Measurements from ENCODE around the gene EBI3. TPM values are rescaled to one million over a fixed set of nuclear protein-coding genes. Genes with fewer than 3 reads are reported as not detected.
"Not testable (repeated sequence)": the region's sequence is repeated elsewhere in the genome, so short reads cannot be mapped to it uniquely, and the experiment has no call there.

The EBI3 gene
- total RNA-seq, 1 experiment from 2014 or later = 1.5 TPM

DNA sequence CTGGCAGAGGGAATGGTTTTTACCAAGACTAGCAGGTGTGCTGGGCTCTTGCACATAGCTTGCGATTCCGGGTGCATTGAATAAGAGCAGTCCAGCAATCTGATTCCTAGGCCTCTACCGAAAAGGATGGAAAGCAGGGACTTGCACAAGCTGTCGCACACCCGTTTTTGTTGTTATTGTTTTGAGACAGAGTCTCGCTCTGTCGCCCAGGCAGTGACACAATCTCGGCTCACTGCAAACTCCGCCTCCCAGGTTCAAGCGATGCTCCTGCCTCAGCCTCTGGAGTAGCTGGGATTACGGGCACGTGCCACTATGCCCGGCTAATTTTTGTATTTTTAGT lies 5.5 kb downstream of the EBI3 start:
- BruUV-seq (replicated peaks) = no TSS peak
- no peak overlapping the region for H3K4me3 ChIP-seq (ENCODE audit: low read depth, low read length, poor library complexity, severe bottlenecking)
- H3K9me3 ChIP-seq (ENCODE audit: low read depth, low read length, poor library complexity, severe bottlenecking) = no peaks in the 10 kb centered on the region
- TF ChIP-seq CTCF (conservative IDR thresholded peaks at IDR 0.05; ENCODE audit: low read depth, low read length) = no peak
- TF ChIP-seq EZH2 (IDR thresholded peaks at IDR 0.05; ENCODE audit: borderline replicate concordance, low read depth, low read length, poor library complexity, severe bottlenecking) = no peak
- H3K27me3 ChIP-seq (replicated peaks; ENCODE audit: insufficient read depth, low read depth, low read length, poor library complexity) = no peaks in the 10 kb centered on the region
- intact Hi-C loops (cut with micrococcal nuclease; ENCODE audit: unreplicated experiment) = no loop called here
- CTCF ChIA-PET = interaction anchor here (0.6 kb wide), 1 partner anchor 16 kb away, joined by 18 read pairs; no protein-coding TSS in a partner anchor
- no peaks in the 10 kb centered on the region for H3K36me3 ChIP-seq (ENCODE audit: insufficient read depth, low read length, poor library complexity, severe bottlenecking)
- no peak overlapping the region for H3K27ac ChIP-seq (ENCODE audit: low read depth, low read length, poor library complexity, severe bottlenecking)
- POLR2A ChIA-PET (ENCODE audit: low non-redundant PET) = no interaction called here
- DNase-seq (ENCODE audit: low spot score) = no peak
- no peaks in the 10 kb centered on the region for H3K4me1 ChIP-seq (ENCODE audit: insufficient read depth, low read length, poor library complexity, severe bottlenecking)

- CTCF ChIA-PET; H3K9me3 ChIP-seq (ENCODE audit: low read depth, low read length, poor library complexity, severe bottlenecking); H3K4me1 ChIP-seq (ENCODE audit: insufficient read depth, low read length, poor library complexity, severe bottlenecking); intact Hi-C loops (cut with micrococcal nuclease; ENCODE audit: unreplicated experiment); H3K4me3 ChIP-seq (ENCODE audit: low read depth, low read length, poor library complexity, severe bottlenecking); H3K27ac ChIP-seq (ENCODE audit: low read depth, low read length, poor library complexity, severe bottlenecking); POLR2A ChIA-PET (ENCODE audit: low non-redundant PET); H3K36me3 ChIP-seq (ENCODE audit: insufficient read depth, low read length, poor library complexity, severe bottlenecking); BruUV-seq (replicated peaks); H3K27me3 ChIP-seq (replicated peaks; ENCODE audit: insufficient read depth, low read depth, low read length, poor library complexity); DNase-seq (ENCODE audit: low spot score): not testable (repeated sequence)
These were observed 8.2 kb downstream of the EBI3 start for GRCh38 chr19:4237510-4237909.

DNA sequence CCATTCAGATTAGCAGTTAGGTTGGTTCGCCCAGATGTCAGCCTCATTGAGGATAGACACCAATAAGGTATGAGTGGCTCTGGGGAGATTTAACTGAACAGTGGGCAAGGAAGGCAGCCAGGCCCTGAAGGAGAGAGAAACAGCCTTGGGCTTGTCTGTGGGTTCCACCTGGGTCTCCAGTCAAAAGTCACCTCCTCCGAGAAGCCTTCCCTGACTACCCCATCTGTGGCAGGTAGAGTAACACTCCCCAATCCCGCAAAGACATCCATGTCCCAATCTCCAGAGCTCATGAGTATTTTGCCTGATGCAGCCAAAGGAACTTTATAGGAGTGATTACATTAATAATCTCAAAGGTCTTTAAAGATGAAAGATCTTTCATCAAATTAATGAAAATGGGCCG lies 9.5 kb downstream of the EBI3 start:
- DNase-seq (ENCODE audit: low spot score) = no peak
- TF ChIP-seq EZH2 (IDR thresholded peaks at IDR 0.05; ENCODE audit: borderline replicate concordance, low read depth, low read length, poor library complexity, severe bottlenecking) (no peak), CTCF (conservative IDR thresholded peaks at IDR 0.05; ENCODE audit: low read depth, low read length) (no peak)
- Histone ChIP-seq H3K9me3 (ENCODE audit: low read depth, low read length, poor library complexity, severe bottlenecking) (no peaks in the 10 kb centered on the region), H3K27ac (ENCODE audit: low read depth, low read length, poor library complexity, severe bottlenecking) (no peak overlapping the region), H3K4me3 (ENCODE audit: low read depth, low read length, poor library complexity, severe bottlenecking) (no peak overlapping the region), H3K4me1 (ENCODE audit: insufficient read depth, low read length, poor library complexity, severe bottlenecking) (no peaks in the 10 kb centered on the region), H3K36me3 (ENCODE audit: insufficient read depth, low read length, poor library complexity, severe bottlenecking) (no peaks in the 10 kb centered on the region), H3K27me3 (replicated peaks; ENCODE audit: insufficient read depth, low read depth, low read length, poor library complexity) (no peaks in the 10 kb centered on the region)
- intact Hi-C loops (cut with micrococcal nuclease; ENCODE audit: unreplicated experiment) = no loop called here
- no TSS peak for BruUV-seq (replicated peaks)
- ChIA-PET POLR2A (ENCODE audit: low non-redundant PET) (no interaction called here), CTCF (no interaction called here)

DNA sequence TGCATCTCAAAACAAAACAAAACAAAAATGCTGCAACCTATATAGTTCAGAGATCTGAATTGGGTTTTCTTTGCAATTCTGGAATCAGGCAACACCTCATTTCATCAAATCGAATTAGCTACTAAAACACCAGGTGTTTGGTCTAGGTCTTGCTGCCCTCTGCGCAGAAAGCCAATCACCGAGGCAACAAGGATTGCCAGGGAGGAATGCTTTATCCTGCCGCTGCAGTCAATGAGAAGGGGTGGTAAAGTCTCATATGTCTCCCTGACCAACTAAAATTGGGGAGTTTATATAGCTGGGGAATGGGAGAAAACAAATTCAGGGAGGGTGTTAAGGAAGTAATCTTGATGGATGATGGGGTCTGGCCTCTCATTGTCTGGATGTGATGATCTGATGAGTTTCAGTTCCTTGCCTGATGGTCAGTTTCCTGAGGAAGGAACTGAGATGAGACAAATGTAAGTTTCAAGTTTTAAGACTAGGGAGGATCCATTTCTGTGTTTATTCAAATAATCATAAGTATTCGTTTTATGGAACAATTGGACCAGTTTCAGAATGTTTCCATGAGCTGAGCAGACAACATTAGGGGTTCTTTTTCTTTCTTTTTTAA lies 12.6 kb downstream of the EBI3 start:
- no peaks in the 10 kb centered on the region for H3K36me3 ChIP-seq (ENCODE audit: insufficient read depth, low read length, poor library complexity, severe bottlenecking)
- BruUV-seq (replicated peaks) = no TSS peak
- POLR2A ChIA-PET (ENCODE audit: low non-redundant PET) = no interaction called here
- peaks cover 5% of the 10 kb centered on the region for H3K4me1 ChIP-seq (ENCODE audit: insufficient read depth, low read length, poor library complexity, severe bottlenecking)
- intact Hi-C loops (cut with micrococcal nuclease; ENCODE audit: unreplicated experiment) = no loop called here
- CTCF ChIA-PET = interaction anchor here (0.6 to 1.2 kb wide), 3 partner anchors 9 to 25 kb away, joined by 3 to 6 read pairs (median 3); no protein-coding TSS in a partner anchor
- no peaks in the 10 kb centered on the region for H3K27me3 ChIP-seq (replicated peaks; ENCODE audit: insufficient read depth, low read depth, low read length, poor library complexity)
- H3K27ac ChIP-seq (ENCODE audit: low read depth, low read length, poor library complexity, severe bottlenecking) = no peak overlapping the region
- no peaks in the 10 kb centered on the region for H3K9me3 ChIP-seq (ENCODE audit: low read depth, low read length, poor library complexity, severe bottlenecking)
- TF ChIP-seq CTCF (conservative IDR thresholded peaks at IDR 0.05; ENCODE audit: low read depth, low read length) = no peak
- no peak for TF ChIP-seq EZH2 (IDR thresholded peaks at IDR 0.05; ENCODE audit: borderline replicate concordance, low read depth, low read length, poor library complexity, severe bottlenecking)
- H3K4me3 ChIP-seq (ENCODE audit: low read depth, low read length, poor library complexity, severe bottlenecking) = no peak overlapping the region
- DNase-seq (ENCODE audit: low spot score) = no peak

DNA sequence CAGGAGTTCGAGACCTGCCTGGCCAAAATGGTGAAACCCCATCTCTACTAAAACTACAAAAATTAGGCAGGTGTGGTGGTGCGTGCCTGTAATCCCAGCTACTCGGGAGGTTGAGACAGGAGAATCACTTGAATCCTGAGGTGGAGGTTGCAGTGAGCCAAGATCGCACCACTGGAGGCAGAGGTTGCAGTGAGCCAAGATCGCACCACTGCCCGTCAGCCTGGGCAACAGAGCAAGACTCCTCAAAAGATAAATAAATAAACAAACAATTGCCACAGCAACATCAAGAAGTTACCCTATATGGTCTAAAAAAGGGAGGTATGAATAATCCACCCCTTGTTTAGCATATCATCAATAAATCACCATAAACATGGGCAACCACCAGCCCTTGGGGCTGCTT lies 16.6 kb downstream of the EBI3 start:
- H3K9me3 ChIP-seq (ENCODE audit: low read depth, low read length, poor library complexity, severe bottlenecking); DNase-seq (ENCODE audit: low spot score); BruUV-seq (replicated peaks); H3K27me3 ChIP-seq (replicated peaks; ENCODE audit: insufficient read depth, low read depth, low read length, poor library complexity); CTCF ChIA-PET; H3K27ac ChIP-seq (ENCODE audit: low read depth, low read length, poor library complexity, severe bottlenecking); H3K4me3 ChIP-seq (ENCODE audit: low read depth, low read length, poor library complexity, severe bottlenecking); POLR2A ChIA-PET (ENCODE audit: low non-redundant PET); H3K4me1 ChIP-seq (ENCODE audit: insufficient read depth, low read length, poor library complexity, severe bottlenecking): not testable (repeated sequence)
- H3K36me3 ChIP-seq (ENCODE audit: insufficient read depth, low read length, poor library complexity, severe bottlenecking) = peaks cover 14% of the 10 kb centered on the region
- intact Hi-C loops (cut with micrococcal nuclease; ENCODE audit: unreplicated experiment) = loop anchor here (2.0 kb wide), 1 partner anchor 97 kb away; the partner anchor contains the start of gene MPND
